Neuronal stem cell (in vitro differentiated cells): Measurements from ENCODE around the gene MAPT.

Source experiments
- DNase-seq: peaks from one replicate; pipeline ENCODE4 v3.0.0-alpha.2; 2013; ENCODE audit warnings: low spot score
- H2AFZ ChIP-seq: one replicate; pipeline ENCODE4 v1.6.1; 2013; ENCODE audit warnings: mild to moderate bottlenecking, low read length, inconsistent platforms
- H2AK5ac ChIP-seq: 2 replicates; pipeline ENCODE4 v1.6.1; 2013; ENCODE audit warnings: low read depth, mild to moderate bottlenecking, inconsistent platforms, low read length, moderate library complexity, mixed read lengths
- H2BK120ac ChIP-seq: 2 replicates; pipeline ENCODE4 v1.6.1; 2013; ENCODE audit warnings: low read depth, mild to moderate bottlenecking, inconsistent platforms, low read length, moderate library complexity, mixed read lengths
- H2BK12ac ChIP-seq: one replicate; pipeline ENCODE4 v1.6.1; 2013; ENCODE audit warnings: low read length, inconsistent platforms
- H2BK15ac ChIP-seq: 2 replicates; pipeline ENCODE4 v1.6.1; 2013; ENCODE audit warnings: mild to moderate bottlenecking, low read length, inconsistent platforms, mixed read lengths
- H2BK5ac ChIP-seq: one replicate; pipeline ENCODE4 v1.6.1; 2013; ENCODE audit warnings: inconsistent platforms, mild to moderate bottlenecking, low read length, moderate library complexity
- H3K14ac ChIP-seq: one replicate; pipeline ENCODE4 v1.6.1; 2013; ENCODE audit warnings: low read length, inconsistent platforms
- H3K18ac ChIP-seq: 2 replicates; pipeline ENCODE4 v1.6.1; 2013; ENCODE audit warnings: low read length, inconsistent platforms
- H3K23ac ChIP-seq: 2 replicates; pipeline ENCODE4 v1.6.1; 2013; ENCODE audit warnings: low read depth, mild to moderate bottlenecking, mixed read lengths, low read length, inconsistent platforms; ENCODE audit not compliant: poor library complexity
- H3K27ac ChIP-seq: replicated peaks from 3 replicates; pipeline ENCODE4 v1.5.1; 2013; ENCODE audit warnings: low read length, inconsistent platforms
- H3K27me3 ChIP-seq, 3 experiments: 2 replicates each; pipeline ENCODE4 v1.6.1; 2013; ENCODE audit warnings: low read length in 3 of 3, mild to moderate bottlenecking in 2 of 3, inconsistent platforms in 1 of 3, low read depth in 1 of 3, mixed read lengths in 1 of 3, moderate library complexity in 1 of 3; ENCODE audit not compliant: control insufficient read depth in 3 of 3, insufficient read depth in 3 of 3
- H3K36me3 ChIP-seq, 2 donors: replicated peaks in 1 of 2; 2 replicates each; pipeline ENCODE4 v1.6.1; 2013; ENCODE audit warnings: low read length in 2 of 2; ENCODE audit not compliant: control insufficient read depth in 2 of 2, insufficient read depth in 2 of 2
- H3K4ac ChIP-seq: 2 replicates; pipeline ENCODE4 v1.6.1; 2013; ENCODE audit warnings: inconsistent platforms, mild to moderate bottlenecking, low read length, moderate library complexity
- H3K4me1 ChIP-seq, 2 donors: 1 replicate in 1 of 2; 2 replicates in 1 of 2; pipeline ENCODE4 v1.6.1; 2013; ENCODE audit warnings: low read length in 2 of 2, low read depth in 1 of 2; ENCODE audit not compliant: control insufficient read depth in 2 of 2, insufficient read depth in 1 of 2
- H3K4me2 ChIP-seq: one replicate; pipeline ENCODE4 v1.6.1; 2013; ENCODE audit warnings: mild to moderate bottlenecking, low read length, inconsistent platforms; ENCODE audit not compliant: insufficient read depth, poor library complexity, severe bottlenecking
- H3K4me3 ChIP-seq, 2 donors: 2 replicates each; pipeline ENCODE4 v1.5.1; 2013; ENCODE audit warnings: low read length in 2 of 2, mild to moderate bottlenecking in 2 of 2, inconsistent platforms in 1 of 2, moderate library complexity in 1 of 2
- H3K79me1 ChIP-seq: one replicate; pipeline ENCODE4 v1.6.1; 2013; ENCODE audit warnings: low read depth, mild to moderate bottlenecking, inconsistent platforms, low read length, moderate library complexity
- H3K9ac ChIP-seq: one replicate; pipeline ENCODE4 v1.6.1; 2013; ENCODE audit warnings: mild to moderate bottlenecking, low read depth, low read length, inconsistent platforms; ENCODE audit not compliant: poor library complexity
- H3K9me3 ChIP-seq, 2 donors: replicated peaks in 1 of 2; 2 replicates each; pipeline versions ENCODE3 to v1.6.1; 2013; ENCODE audit warnings: low read length in 2 of 2, mild to moderate bottlenecking in 2 of 2, inconsistent platforms in 1 of 2, low read depth in 1 of 2, mixed read lengths in 1 of 2, moderate library complexity in 1 of 2; ENCODE audit not compliant: control insufficient read depth in 2 of 2, insufficient read depth in 1 of 2
- H4K8ac ChIP-seq: one replicate; pipeline ENCODE4 v1.6.1; 2013; ENCODE audit warnings: low read depth, mild to moderate bottlenecking, inconsistent platforms, low read length, moderate library complexity
- H4K91ac ChIP-seq: one replicate; pipeline ENCODE4 v1.6.1; 2013; ENCODE audit warnings: low read length, low read depth, mild to moderate bottlenecking, inconsistent platforms; ENCODE audit not compliant: poor library complexity
- WGBS, 2 donors: extraction: QIAGEN DNeasy Blood & Tissue Kit; methylation state at CpG; one replicate each; pipeline ENCODE4 v1.1.7; 2013; ENCODE audit warnings: missing lambda C conversion rate in 2 of 2, mixed read lengths in 1 of 2; ENCODE audit not compliant: insufficient read length in 2 of 2, insufficient replicate concordance in 1 of 2; ENCODE audit errors: extremely low coverage in 2 of 2; 5-methylcytosine and 5-hydroxymethylcytosine counted together

The MAPT gene

DNA sequence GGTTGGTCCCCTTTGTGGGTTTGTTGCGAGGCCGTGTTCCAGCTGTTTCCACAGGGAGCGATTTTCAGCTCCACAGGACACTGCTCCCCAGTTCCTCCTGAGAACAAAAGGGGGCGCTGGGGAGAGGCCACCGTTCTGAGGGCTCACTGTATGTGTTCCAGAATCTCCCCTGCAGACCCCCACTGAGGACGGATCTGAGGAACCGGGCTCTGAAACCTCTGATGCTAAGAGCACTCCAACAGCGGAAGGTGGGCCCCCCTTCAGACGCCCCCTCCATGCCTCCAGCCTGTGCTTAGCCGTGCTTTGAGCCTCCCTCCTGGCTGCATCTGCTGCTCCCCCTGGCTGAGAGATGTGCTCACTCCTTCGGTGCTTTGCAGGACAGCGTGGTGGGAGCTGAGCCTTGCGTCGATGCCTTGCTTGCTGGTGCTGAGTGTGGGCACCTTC is 77.4 kb downstream of the MAPT start:
- no peak overlapping the region for H2BK15ac ChIP-seq
- H3K4me2 ChIP-seq, result no peak overlapping the region
- peak overlapping the region; percentile 48 for H2BK12ac ChIP-seq
- H3K9me3 ChIP-seq, result peaks cover 0 to 2% of the 10 kb centered on the region in 2 donors
- no peak overlapping the region for H3K4me3 ChIP-seq
- DNase-seq, result no peak
- peak overlapping the region; percentile 51 for H2AK5ac ChIP-seq
- no peak overlapping the region for H4K91ac ChIP-seq
- no peaks in the 10 kb centered on the region for H3K79me1 ChIP-seq
- no peak overlapping the region for H2BK5ac ChIP-seq
- H3K27me3 ChIP-seq, result peaks cover 0 to 16% (median 0%) of the 10 kb centered on the region in 3 experiments
- peak overlapping the region; percentile 21 for H3K23ac ChIP-seq
- H4K8ac ChIP-seq, result peak overlapping the region; percentile 92
- no peak overlapping the region for H2BK120ac ChIP-seq
- H3K36me3 ChIP-seq, result no peaks in the 10 kb centered on the region
- no peak overlapping the region for H3K27ac ChIP-seq
- H3K4ac ChIP-seq, result no peak overlapping the region
- peak overlapping the region; percentile 7 for H3K9ac ChIP-seq
- no peak overlapping the region for H2AFZ ChIP-seq
- H3K4me1 ChIP-seq, result peaks cover 0 to under 1% of the 10 kb centered on the region in 2 donors
- peak overlapping the region; percentile 15 for H3K14ac ChIP-seq
- peak overlapping the region; percentile 80 for H3K18ac ChIP-seq
- whole genome bisulfite sequencing, 2 donors, result no CpG with 5 or more reads among the region's 14 CpGs

DNA sequence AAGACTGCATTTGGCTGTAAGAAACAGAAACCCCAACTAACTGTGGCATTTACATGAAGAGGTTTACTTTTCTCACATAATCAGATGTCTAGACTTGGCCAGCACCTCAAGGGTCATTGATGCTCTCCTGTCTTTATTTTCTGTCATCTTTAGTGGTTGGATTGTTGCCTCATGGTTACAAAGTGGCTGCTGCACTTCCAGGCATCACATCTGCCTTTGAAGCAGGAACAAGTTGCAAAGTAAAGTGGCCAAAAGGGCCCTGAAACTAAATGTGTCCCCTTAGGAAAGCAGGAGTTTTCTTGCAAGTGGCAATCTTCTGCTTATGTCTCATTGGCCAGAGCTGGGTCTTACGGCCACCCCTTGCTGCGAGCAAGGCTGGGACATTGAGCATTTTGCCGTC is 78.2 kb downstream of the MAPT start:
- peaks cover 0 to 2% of the 10 kb centered on the region in 2 donors for H3K9me3 ChIP-seq
- H3K79me1 ChIP-seq, result no peaks in the 10 kb centered on the region
- H3K36me3 ChIP-seq, result no peaks in the 10 kb centered on the region
- no peak overlapping the region for H3K4me3 ChIP-seq
- no peak overlapping the region for H2BK120ac ChIP-seq
- H3K9ac ChIP-seq, result no peak overlapping the region
- H2AK5ac ChIP-seq, result no peak overlapping the region
- no peak overlapping the region for H3K4me2 ChIP-seq
- peaks cover 0 to 2% of the 10 kb centered on the region in 2 donors for H3K4me1 ChIP-seq
- H3K18ac ChIP-seq, result no peak overlapping the region
- no peak overlapping the region for H3K23ac ChIP-seq
- DNase-seq, result no peak
- no peak overlapping the region for H2BK12ac ChIP-seq
- no peak overlapping the region for H4K91ac ChIP-seq
- H3K27ac ChIP-seq, result no peak overlapping the region
- H2BK5ac ChIP-seq, result no peak overlapping the region
- H3K4ac ChIP-seq, result no peak overlapping the region
- no peak overlapping the region for H3K14ac ChIP-seq
- H3K27me3 ChIP-seq, result peaks cover 0 to 14% (median 0%) of the 10 kb centered on the region in 3 experiments
- no peak overlapping the region for H4K8ac ChIP-seq
- H2AFZ ChIP-seq, result no peak overlapping the region
- WGBS, 2 donors, result no CpG with 5 or more reads among the region's 3 CpGs
- H2BK15ac ChIP-seq, result no peak overlapping the region

DNA sequence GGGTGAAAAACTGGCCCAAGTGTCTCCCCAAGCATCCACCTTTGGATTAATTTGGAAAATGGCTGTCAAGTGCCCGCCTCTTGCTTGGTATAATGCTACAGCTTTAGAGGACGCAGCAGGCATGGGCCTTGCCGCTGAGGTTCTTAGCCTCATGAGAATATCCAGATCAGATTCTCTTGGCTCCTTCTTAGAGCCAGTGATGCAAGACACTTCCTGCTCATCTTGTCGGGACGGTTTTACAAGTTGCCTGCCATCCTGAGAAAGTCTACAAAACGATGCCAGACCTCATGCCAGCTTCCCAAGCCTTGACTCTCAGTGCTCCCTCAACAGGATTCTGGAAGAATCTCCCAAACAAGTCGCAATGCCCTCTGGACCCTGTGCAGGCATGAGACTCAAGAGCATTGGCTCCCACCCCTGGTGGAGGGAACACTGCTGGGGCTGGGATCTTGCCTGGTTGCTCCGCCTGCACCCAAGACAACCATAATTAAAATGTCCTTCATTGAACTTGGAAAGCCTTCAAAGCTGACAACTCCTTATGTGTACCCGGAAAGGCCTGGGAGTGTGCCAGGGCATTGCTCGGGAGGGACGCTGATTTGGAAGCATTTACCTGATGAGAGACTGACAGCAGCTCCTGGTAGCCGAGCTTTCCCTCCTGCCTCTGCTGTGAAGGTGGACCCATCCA is 78.9 kb downstream of the MAPT start:
- H3K9ac ChIP-seq, result no peak overlapping the region
- DNase-seq, result no peak
- no CpG with 5 or more reads among the region's 12 CpGs for WGBS, 2 donors

DNA sequence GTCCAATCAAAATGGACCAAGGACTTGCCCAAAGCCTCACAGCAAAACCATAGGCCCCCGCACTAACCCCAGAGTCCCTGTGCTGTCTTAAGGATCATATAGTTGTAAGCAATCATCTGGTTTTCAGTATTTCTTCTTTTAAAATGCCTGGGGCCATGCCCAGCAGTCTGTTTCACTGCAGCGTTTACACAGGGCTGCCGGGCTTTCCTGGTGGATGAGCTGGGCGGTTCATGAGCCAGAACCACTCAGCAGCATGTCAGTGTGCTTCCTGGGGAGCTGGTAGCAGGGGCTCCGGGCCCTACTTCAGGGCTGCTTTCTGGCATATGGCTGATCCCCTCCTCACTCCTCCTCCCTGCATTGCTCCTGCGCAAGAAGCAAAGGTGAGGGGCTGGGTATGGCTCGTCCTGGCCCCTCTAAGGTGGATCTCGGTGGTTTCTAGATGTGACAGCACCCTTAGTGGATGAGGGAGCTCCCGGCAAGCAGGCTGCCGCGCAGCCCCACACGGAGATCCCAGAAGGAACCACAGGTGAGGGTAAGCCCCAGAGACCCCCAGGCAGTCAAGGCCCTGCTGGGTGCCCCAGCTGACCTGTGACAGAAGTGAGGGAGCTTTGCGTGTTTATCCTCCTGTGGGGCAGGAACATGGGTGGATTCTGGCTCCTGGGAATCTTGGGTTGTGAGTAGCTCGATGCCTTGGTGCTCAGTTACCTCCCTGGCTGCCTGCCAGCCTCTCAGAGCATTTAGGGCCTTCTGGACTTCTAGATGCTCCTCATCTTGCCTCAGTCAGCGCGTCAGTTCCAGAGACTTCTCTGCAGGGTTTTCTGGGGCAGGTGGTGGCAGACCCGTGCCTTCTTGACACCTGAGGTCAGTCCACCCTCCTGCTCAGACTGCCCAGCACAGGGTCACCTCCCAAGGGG is 79.8 kb downstream of the MAPT start:
- Histone ChIP-seq H3K79me1 (no peaks in the 10 kb centered on the region), H3K9ac (no peak overlapping the region), H3K4me1 (peaks cover 0 to 3% of the 10 kb centered on the region in 2 donors), H3K9me3 (peaks cover 0 to 2% of the 10 kb centered on the region in 2 donors), H4K8ac (no peak overlapping the region), H3K4me3 (no peak overlapping the region), H2BK12ac (no peak overlapping the region), H3K4me2 (no peak overlapping the region), H2AFZ (no peak overlapping the region), H3K27me3 (peaks cover 0 to 17% (median 0%) of the 10 kb centered on the region in 3 experiments), H3K36me3 (no peaks in the 10 kb centered on the region), H2BK5ac (no peak overlapping the region), H3K14ac (no peak overlapping the region), H2BK120ac (no peak overlapping the region), H3K23ac (no peak overlapping the region), H3K4ac (no peak overlapping the region), H2AK5ac (no peak overlapping the region), H3K18ac (no peak overlapping the region), H4K91ac (no peak overlapping the region), H2BK15ac (no peak overlapping the region), H3K27ac (no peak overlapping the region)
- no CpG with 5 or more reads among the region's 17 CpGs for WGBS, 2 donors
- no peak for DNase-seq

More for the DNA sequence above, 78.9 kb downstream of the MAPT start:
- H3K4me1 ChIP-seq, result peaks cover 0 to 3% of the 10 kb centered on the region in 2 donors
- H3K27me3 ChIP-seq, result peaks cover 0 to 17% (median 0%) of the 10 kb centered on the region in 3 experiments
- H3K79me1 ChIP-seq, result no peaks in the 10 kb centered on the region
- no peak overlapping the region for H3K23ac ChIP-seq
- H4K91ac ChIP-seq, result no peak overlapping the region
- H3K36me3 ChIP-seq, result no peaks in the 10 kb centered on the region
- no peak overlapping the region for H3K4me2 ChIP-seq
- H3K9me3 ChIP-seq, result peaks cover 0 to 2% of the 10 kb centered on the region in 2 donors
- H2BK12ac ChIP-seq, result no peak overlapping the region
- no peak overlapping the region for H3K14ac ChIP-seq
- H2AK5ac ChIP-seq, result no peak overlapping the region
- no peak overlapping the region for H2BK15ac ChIP-seq
- H2AFZ ChIP-seq, result no peak overlapping the region
- no peak overlapping the region for H3K27ac ChIP-seq
- no peak overlapping the region for H2BK120ac ChIP-seq
- H3K18ac ChIP-seq, result no peak overlapping the region
- no peak overlapping the region for H2BK5ac ChIP-seq
- no peak overlapping the region for H4K8ac ChIP-seq
- no peak overlapping the region for H3K4ac ChIP-seq
- no peak overlapping the region for H3K4me3 ChIP-seq
